ENCODE results near the gene FAM107B.

GRCh38 chr10:14820010-14820774 is 45.5 kb upstream of the FAM107B start:
- TF ChIP-seq, protein P1, sequence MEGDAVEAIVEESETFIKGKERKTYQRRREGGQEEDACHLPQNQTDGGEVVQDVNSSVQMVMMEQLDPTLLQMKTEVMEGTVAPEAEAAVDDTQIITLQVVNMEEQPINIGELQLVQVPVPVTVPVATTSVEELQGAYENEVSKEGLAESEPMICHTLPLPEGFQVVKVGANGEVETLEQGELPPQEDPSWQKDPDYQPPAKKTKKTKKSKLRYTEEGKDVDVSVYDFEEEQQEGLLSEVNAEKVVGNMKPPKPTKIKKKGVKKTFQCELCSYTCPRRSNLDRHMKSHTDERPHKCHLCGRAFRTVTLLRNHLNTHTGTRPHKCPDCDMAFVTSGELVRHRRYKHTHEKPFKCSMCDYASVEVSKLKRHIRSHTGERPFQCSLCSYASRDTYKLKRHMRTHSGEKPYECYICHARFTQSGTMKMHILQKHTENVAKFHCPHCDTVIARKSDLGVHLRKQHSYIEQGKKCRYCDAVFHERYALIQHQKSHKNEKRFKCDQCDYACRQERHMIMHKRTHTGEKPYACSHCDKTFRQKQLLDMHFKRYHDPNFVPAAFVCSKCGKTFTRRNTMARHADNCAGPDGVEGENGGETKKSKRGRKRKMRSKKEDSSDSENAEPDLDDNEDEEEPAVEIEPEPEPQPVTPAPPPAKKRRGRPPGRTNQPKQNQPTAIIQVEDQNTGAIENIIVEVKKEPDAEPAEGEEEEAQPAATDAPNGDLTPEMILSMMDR (IDR thresholded peaks at IDR 0.05) = no peak
- TF ChIP-seq EZH2 (IDR thresholded peaks at IDR 0.05) = no peak
- TF ChIP-seq EZH2phosphoT487 (IDR thresholded peaks at IDR 0.05) = no peak

Data from neural progenitor cell (in vitro differentiated cells).